ENCODE results near the gene CCDC9. TPM values are rescaled to one million over a fixed set of nuclear protein-coding genes. Genes with fewer than 3 reads are reported as not detected.

CCDC9 gene
- total and polyA plus RNA-seq, 2 of the 13 experiments (the other 11 are each of a cell fraction or from before 2014, with no cell fraction given), result 2.9 to 6.3 TPM

DNA sequence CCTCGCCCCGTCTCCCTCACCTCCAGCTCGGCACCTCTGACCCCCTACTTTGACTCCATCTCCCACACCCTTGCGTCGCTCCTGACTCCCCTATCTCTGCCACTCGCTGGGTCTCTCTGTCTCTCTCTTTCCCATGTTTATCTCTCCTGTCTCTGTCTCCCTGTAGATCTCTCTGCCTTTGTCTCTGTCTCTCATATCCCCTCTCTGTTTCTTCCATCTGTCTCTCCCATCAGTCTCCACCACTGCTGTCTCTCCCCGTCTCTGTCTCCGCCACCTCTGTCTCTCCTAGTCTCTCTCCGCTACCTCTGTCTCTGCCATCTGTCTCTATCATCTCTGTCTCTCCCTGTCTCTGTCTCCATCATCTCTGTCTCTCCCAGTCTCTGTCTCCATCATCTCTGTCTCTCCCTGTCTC, 13.0 kb upstream of the CCDC9 start:
- in situ Hi-C loops (cut with HindIII; ENCODE audit: extremely low pct_ligation_motif_present, low pct_unique_long_range_greater_than_20kb) (no loop called here), intact Hi-C loops (cut with micrococcal nuclease; ENCODE audit: unreplicated experiment) (loop anchor here (5.0 kb wide), 1 partner anchor 96 kb away; no protein-coding TSS in a partner anchor)
- WGBS (ENCODE audit: low lambda C conversion rate), result 90% methylated on average over 9 of the region's 9 CpGs
- Histone ChIP-seq H3K27ac (ENCODE audit: extremely low read length, insufficient read depth, low read length) (no peak overlapping the region), H3K4me2 (ENCODE audit: low read depth, low read length) (peak overlapping the region; percentile 67), H3K79me2 (ENCODE audit: insufficient read depth, low read length) (no peaks in the 10 kb centered on the region), H2AFZ (ENCODE audit: low read length) (no peak overlapping the region), H4K20me1 (ENCODE audit: insufficient read depth, low read length) (no peaks in the 10 kb centered on the region), H3K9me3 (ENCODE audit: low read length) (no peaks in the 10 kb centered on the region), H3K4me3 (replicated peaks in 1 of 3; ENCODE audit: insufficient read depth in 1 of 3, low read depth in 2 of 3, low read length in 3 of 3) (peak overlapping the region in 1 of 3 experiments; percentile 45; a peak in 2 of 6 replicates), H3K9ac (ENCODE audit: insufficient read depth, low read depth, low read length) (peak overlapping the region; percentile 67), H3K36me3 (replicated peaks in 1 of 2; ENCODE audit: control insufficient read depth in 1 of 2, insufficient read depth in 2 of 2, low read length in 2 of 2) (no peaks in the 10 kb centered on the region), H3K4me1 (ENCODE audit: insufficient read depth, low read length) (peaks cover 54% of the 10 kb centered on the region), H3K27me3 (ENCODE audit: control insufficient read depth in 1 of 2, insufficient read depth in 2 of 2, low read length in 2 of 2) (no peaks in the 10 kb centered on the region)
- ChIA-PET POLR2A (interaction anchor here (0.9 to 3.5 kb wide), 10 partner anchors 13 to 196 kb away, joined by 3 to 93 read pairs (median 14); partner anchors contain the start of genes CCDC9 and ZC3H4), CTCF (ENCODE audit: low intra/inter-chr PET ratio, low total read pairs) (interaction anchor here (0.8 to 2.7 kb wide), 4 partner anchors 13 to 94 kb away, joined by 3 to 33 read pairs (median 9); partner anchors contain the start of gene BBC3)
- TF ChIP-seq ZBTB40 (IDR thresholded peaks at IDR 0.05) (0 out of 2 replicates have a peak, but pooled peaks have one; percentile 1), ZBTB40 (CRISPR knock-in tag; IDR thresholded peaks at IDR 0.05) (no peak), EEA1 (CRISPR knock-in tag; IDR thresholded peaks at IDR 0.05; ENCODE audit: borderline replicate concordance) (no peak)
- no peak for ATAC-seq
- no TSS peak for BruUV-seq (replicated peaks)
- DNase-seq (ENCODE audit: low spot score), result no peak
- FAIRE-seq, result no peak
